Adrenal gland (tissue), 12 donors: ENCODE measurements around the gene SMG6. TPM values are rescaled to one million over a fixed set of nuclear protein-coding genes. Genes with fewer than 3 reads are reported as not detected.

Source experiments
- DNase-seq, 7 donors: peaks; one replicate each; pipeline ENCODE4 v3.0.0-alpha.2; 2019 to 2020
- H3K27ac ChIP-seq, 5 donors: fragments of 200-600 bp; sonication (generic) in 4 of 5; 1 replicate in 3 of 5; 2 replicates in 2 of 5; pipeline versions ENCODE4 v1.5.1 to v1.8.0; 2016 to 2020; ENCODE audit warnings: mild to moderate bottlenecking in 1 of 5
- H3K27me3 ChIP-seq: fragments of 200-600 bp; 2 replicates; pipeline ENCODE4 v1.8.0; 2021
- H3K36me3 ChIP-seq, 2 donors: fragments of 200-600 bp; replicated peaks in 1 of 2; 1 replicate in 1 of 2; 2 replicates in 1 of 2; pipeline versions ENCODE4 v1.5.1 to v1.8.0; 2018 to 2022
- H3K4me1 ChIP-seq, 2 donors: fragments of 200-600 bp; replicated peaks in 1 of 2; 1 replicate in 1 of 2; 2 replicates in 1 of 2; pipeline versions ENCODE4 v1.5.1 to v1.8.0; 2018 to 2021
- H3K4me3 ChIP-seq, 4 donors: fragments of 200-600 bp; sonication (generic) in 3 of 4; one replicate each; pipeline ENCODE4 v1.5.1; 2016 to 2018
- H3K9me3 ChIP-seq, 3 donors: fragments of 200-600 bp; sonication (generic) in 1 of 3; replicated peaks in 1 of 3; 1 replicate in 2 of 3; 2 replicates in 1 of 3; pipeline versions ENCODE4 v1.5.1 to v1.8.0; 2016 to 2021
- POLR2A ChIP-seq, 2 donors: fragments of 450-650 bp; IDR thresholded peaks; one replicate each; pipeline ENCODE4 v1.6.1; 2017; ENCODE audit warnings: antibody characterized with exemption in 2 of 2, mild to moderate bottlenecking in 2 of 2, moderate library complexity in 1 of 2
- WGBS, 4 donors: extraction: QIAGEN DNeasy Blood & Tissue Kit in 2 of 4; methylation state at CpG; one replicate each; pipeline versions ENCODE4 v1.1.5 to v1.1.7; 2013 to 2017; 5-methylcytosine and 5-hydroxymethylcytosine counted together
- intact Hi-C, 2 donors: fragments of 100-400 bp; cut with DNase I; formaldehyde crosslinking; loops; one replicate each; pipeline versions ENCODE4 v1.14.1 to v1.15.0; 2022 to 2023
- polyA plus RNA-seq, 3 donors: library from polyadenylated mRNA; stranded (reverse); fragments of 200-250 nt in 2 of 3; fragments of 350-450 nt in 1 of 3; fragmentation: Illumina TruSeq in 1 of 3; extraction: RNeasy Lipid Tissue Mini Kit (QIAGEN cat#74804) in 1 of 3; gene quantifications; one replicate each; pipeline ENCODE4 v1.2.3, GENCODE V29; 2013 to 2014
- total RNA-seq, 9 donors: library from RNA; depleted of rRNA in 4 of 9; stranded (reverse); fragments of >200 nt in 4 of 9; fragments of 120-200 nt in 1 of 9; fragmentation: NEBNext Ultra II Directional in 1 of 9; extraction: Animal tissue kit (Norgen Biotek cat#: 25700) in 1 of 9; gene quantifications; one replicate each; pipeline versions ENCODE4 v1.1.0 to v1.2.4, GENCODE V29; 2013 to 2023
- TF ChIP-seq, protein P1 (sequence below), 6 experiments: fragments of 450-650 bp in 4 of 6; fragments of 200-600 bp in 2 of 6; sonication (generic) in 1 of 6; IDR thresholded peaks; 1 replicate in 5 of 6; 2 replicates in 1 of 6; pipeline versions ENCODE4 v1.5.1 to v1.8.0; 2016 to 2021; ENCODE audit warnings: antibody characterized with exemption in 6 of 6, mild to moderate bottlenecking in 2 of 6, moderate library complexity in 1 of 6
- donor health status: healthy with polysubstance abuse.
- donor health status: Bipolar disorder and iron deficiency.
- donor health status: DM: yes; HTN: yes; CAD: no.
- donor health status: DM: no; HTN: no; CAD: no.
- donor health status: DM: no; HTN: no; CAD: no.
- donor health status: DM: yes; HTN: yes; CAD: no.

The SMG6 gene
- total and polyA plus RNA-seq, 12 donors, result 15.9 to 85.1 (median 44.0) TPM

DNA sequence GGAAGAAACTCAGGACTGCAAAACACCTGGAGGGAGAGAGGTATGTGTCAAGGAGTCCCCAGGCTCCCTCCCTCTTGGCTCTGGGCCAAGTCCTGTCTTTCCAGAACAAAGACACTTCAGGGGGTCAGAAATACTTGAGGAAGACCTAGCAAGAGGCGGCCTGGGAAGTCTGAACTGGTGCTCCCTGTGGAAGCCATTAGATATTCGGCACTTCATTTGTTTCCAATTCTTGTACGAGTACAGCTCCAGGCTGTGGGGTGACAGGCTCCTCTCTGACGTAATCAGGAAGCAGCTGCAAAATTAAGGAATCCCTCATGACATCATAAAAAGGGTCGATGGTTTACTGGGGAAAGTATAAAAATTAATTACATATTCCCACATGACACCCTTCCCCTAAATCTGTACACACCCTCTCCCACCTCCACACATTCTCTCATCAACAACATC is 108.7 kb downstream of the SMG6 start:
- 51 to 82% (median 73%) methylated on average over 5 of the region's 5 CpGs for WGBS, 4 donors
- TF ChIP-seq, protein P1, sequence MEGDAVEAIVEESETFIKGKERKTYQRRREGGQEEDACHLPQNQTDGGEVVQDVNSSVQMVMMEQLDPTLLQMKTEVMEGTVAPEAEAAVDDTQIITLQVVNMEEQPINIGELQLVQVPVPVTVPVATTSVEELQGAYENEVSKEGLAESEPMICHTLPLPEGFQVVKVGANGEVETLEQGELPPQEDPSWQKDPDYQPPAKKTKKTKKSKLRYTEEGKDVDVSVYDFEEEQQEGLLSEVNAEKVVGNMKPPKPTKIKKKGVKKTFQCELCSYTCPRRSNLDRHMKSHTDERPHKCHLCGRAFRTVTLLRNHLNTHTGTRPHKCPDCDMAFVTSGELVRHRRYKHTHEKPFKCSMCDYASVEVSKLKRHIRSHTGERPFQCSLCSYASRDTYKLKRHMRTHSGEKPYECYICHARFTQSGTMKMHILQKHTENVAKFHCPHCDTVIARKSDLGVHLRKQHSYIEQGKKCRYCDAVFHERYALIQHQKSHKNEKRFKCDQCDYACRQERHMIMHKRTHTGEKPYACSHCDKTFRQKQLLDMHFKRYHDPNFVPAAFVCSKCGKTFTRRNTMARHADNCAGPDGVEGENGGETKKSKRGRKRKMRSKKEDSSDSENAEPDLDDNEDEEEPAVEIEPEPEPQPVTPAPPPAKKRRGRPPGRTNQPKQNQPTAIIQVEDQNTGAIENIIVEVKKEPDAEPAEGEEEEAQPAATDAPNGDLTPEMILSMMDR (IDR thresholded peaks at IDR 0.05), result no peak
- Histone ChIP-seq H3K4me3 (no peak overlapping the region), H3K27me3 (no peaks in the 10 kb centered on the region), H3K27ac (no peak overlapping the region), H3K36me3 (no peaks in the 10 kb centered on the region), H3K9me3 (no peaks in the 10 kb centered on the region), H3K4me1 (peaks cover 4 to 34% of the 10 kb centered on the region in 2 donors)
- DNase-seq, result no peak
- intact Hi-C loops, result no loop called here

DNA sequence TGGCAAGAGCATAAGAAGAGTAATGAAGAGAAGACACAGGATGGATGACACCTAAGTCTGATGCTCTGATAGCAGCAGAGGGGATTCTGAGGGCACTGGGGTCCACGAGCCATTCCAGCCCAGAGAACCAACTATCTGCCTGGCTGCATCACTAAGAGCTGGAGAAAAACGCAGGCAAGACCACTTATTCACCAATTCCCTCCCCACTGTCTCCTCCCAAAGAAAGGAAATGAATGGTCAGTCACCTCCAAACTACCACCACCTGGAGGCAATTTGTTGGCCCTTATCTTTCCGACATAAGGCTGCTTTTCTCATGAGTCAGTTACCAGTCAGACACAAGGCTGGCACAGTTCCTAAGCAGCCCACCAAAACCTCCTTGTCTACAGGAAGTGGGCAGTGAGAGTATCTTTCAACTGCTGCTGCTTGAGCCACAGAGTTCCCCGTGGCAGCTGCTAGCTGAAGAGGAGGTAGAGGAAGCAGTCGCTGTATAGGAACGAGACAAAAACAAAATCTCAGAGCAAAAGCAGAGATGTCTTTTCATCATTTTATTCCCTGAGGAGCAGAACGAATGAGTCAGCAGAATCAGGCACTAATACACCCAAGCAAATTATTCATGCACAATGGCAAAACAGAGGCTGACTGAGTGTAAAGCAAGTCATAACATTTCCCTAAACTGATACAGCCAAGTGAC is 111.1 kb downstream of the SMG6 start:
- intact Hi-C loops, result no loop called here

DNA sequence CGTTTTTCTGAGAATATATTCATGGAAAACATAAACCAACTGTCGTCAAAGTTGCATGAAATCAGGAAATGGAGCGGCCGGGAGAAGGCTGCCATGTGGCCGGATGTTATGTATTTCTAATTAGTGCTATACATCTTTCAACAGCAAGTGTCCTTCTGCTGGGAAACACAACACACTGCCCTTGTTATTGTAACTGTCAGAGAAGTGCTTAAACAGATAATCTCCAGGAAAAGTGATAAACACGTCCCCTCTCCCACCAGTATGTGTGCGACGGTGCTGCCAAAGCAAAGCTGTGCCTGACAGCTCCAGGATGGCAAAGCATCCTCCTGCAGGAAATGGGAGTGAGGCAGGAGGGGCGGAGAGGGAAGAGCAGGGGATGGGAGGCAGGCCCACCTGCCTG is 111.8 kb downstream of the SMG6 start:
- DNase-seq, result no peak
- peaks cover 4 to 26% of the 10 kb centered on the region in 2 donors for H3K4me1 ChIP-seq
- TF ChIP-seq, protein P1 (IDR thresholded peaks at IDR 0.05), result no peak
- TF ChIP-seq POLR2A (IDR thresholded peaks at IDR 0.05), result no peak
- peaks cover 0 to 7% of the 10 kb centered on the region in 2 donors for H3K36me3 ChIP-seq
- no peak overlapping the region for H3K4me3 ChIP-seq
- H3K9me3 ChIP-seq, result no peaks in the 10 kb centered on the region
- H3K27ac ChIP-seq, result peak overlapping the region in 2 of 5 donors; percentile 55 to 61
- 70 to 84% (median 76%) methylated on average over 9 of the region's 9 CpGs for WGBS, 4 donors
- no peaks in the 10 kb centered on the region for H3K27me3 ChIP-seq
- intact Hi-C loops, result no loop called here

More for the DNA sequence above, 111.1 kb downstream of the SMG6 start:
- no peak for DNase-seq
- Histone ChIP-seq H3K36me3 (peaks cover 0 to 6% of the 10 kb centered on the region in 2 donors), H3K27me3 (no peaks in the 10 kb centered on the region), H3K4me3 (no peak overlapping the region), H3K27ac (peak overlapping the region in 2 of 5 donors; percentile 55 to 61), H3K9me3 (no peaks in the 10 kb centered on the region), H3K4me1 (peaks cover 4 to 33% of the 10 kb centered on the region in 2 donors)
- TF ChIP-seq POLR2A (IDR thresholded peaks at IDR 0.05), result no peak
- TF ChIP-seq, protein P1 (IDR thresholded peaks at IDR 0.05), result no peak
- WGBS, 4 donors, result 48 to 64% (median 56%) methylated on average over 7 of the region's 7 CpGs

DNA sequence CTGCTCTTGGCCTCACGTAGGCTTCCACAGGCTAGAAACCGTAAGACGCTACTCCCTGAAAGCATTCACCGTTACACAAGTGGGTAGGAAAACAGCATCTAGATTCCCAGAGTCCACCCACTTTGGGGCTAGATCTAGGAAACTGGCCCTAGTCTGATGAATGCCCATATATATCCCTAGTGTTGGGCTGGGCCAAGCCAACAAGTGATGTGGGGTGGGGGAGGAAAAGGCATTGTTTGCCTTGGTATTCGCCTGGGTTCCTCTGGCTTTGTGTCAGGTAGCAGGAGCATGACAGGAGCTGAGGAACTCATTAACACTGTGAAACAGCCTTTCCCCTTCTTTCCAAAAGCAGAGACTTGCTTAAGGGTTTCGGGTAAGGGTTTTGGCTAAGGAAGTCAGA is 112.4 kb downstream of the SMG6 start:
- intact Hi-C loops, result no loop called here
- H3K4me3 ChIP-seq, result no peak overlapping the region
- peaks cover 0 to 13% of the 10 kb centered on the region in 2 donors for H3K36me3 ChIP-seq
- DNase-seq, result no peak
- H3K27ac ChIP-seq, result peak overlapping the region in 1 of 5 donors; percentile 72
- peaks cover 4 to 26% of the 10 kb centered on the region in 2 donors for H3K4me1 ChIP-seq
- H3K9me3 ChIP-seq, result no peaks in the 10 kb centered on the region
- WGBS, 4 donors, result 84 to 96% (median 92%) methylated on average over 6 of the region's 6 CpGs
- no peak for TF ChIP-seq POLR2A (IDR thresholded peaks at IDR 0.05)
- TF ChIP-seq, protein P1 (IDR thresholded peaks at IDR 0.05), result no peak
- H3K27me3 ChIP-seq, result no peaks in the 10 kb centered on the region
